HepG2 (cell line): Measurements from ENCODE around the gene ADCY10. TPM values are rescaled to one million over a fixed set of nuclear protein-coding genes. Genes with fewer than 3 reads are reported as not detected.

Experiments used
- AHR ChIP-seq: IDR thresholded peaks from 2 replicates; pipeline ENCODE4 v1.6.1; 2018; ENCODE audit warnings: missing genetic modification reagents, missing compliant biosample characterization
- ELF1 ChIP-seq: sonication (generic); formaldehyde crosslinking; IDR thresholded peaks from 2 replicates; pipeline ENCODE4 v1.4.0; 2020; ENCODE audit warnings: missing genetic modification reagents
- FOSL2 ChIP-seq: sonication (generic); formaldehyde crosslinking; IDR thresholded peaks from 2 replicates; pipeline ENCODE4 v1.4.0; 2020; ENCODE audit warnings: missing genetic modification reagents
- HNRNPH1 ChIP-seq: fragments of 200-400 bp; formaldehyde crosslinking; optimal IDR thresholded peaks from 2 replicates; pipeline ENCODE3; 2017; ENCODE audit warnings: mild to moderate bottlenecking, low read depth, low read length
- KLF9 ChIP-seq: IDR thresholded peaks from 2 replicates; pipeline ENCODE4 v1.6.1; 2016; ENCODE audit warnings: low read depth
- NCOR1 ChIP-seq: fragments of 200-600 bp; sonication (generic); IDR thresholded peaks from 2 replicates; pipeline ENCODE4 v1.7.0; 2017; ENCODE audit warnings: antibody characterized with exemption, low read length, borderline replicate concordance
- PHF20 ChIP-seq: sonication (generic); formaldehyde crosslinking; IDR thresholded peaks from 2 replicates; pipeline ENCODE4 v1.5.0; 2020; ENCODE audit warnings: mild to moderate bottlenecking, missing genetic modification reagents
- SAP130 ChIP-seq: IDR thresholded peaks from 2 replicates; pipeline ENCODE4 v1.6.1; 2016; ENCODE audit warnings: low read depth
- SMYD3 ChIP-seq: sonication (generic); formaldehyde crosslinking; IDR thresholded peaks from 2 replicates; pipeline ENCODE4 v1.8.1; 2023; ENCODE audit warnings: mild to moderate bottlenecking, missing genetic modification reagents
- ZFX ChIP-seq: sonication (generic); formaldehyde crosslinking; IDR thresholded peaks from 2 replicates; pipeline ENCODE4 v1.4.0; 2020; ENCODE audit warnings: mild to moderate bottlenecking, low read depth, missing genetic modification reagents, moderate library complexity
- ZNF235 ChIP-seq: sonication (generic); formaldehyde crosslinking; IDR thresholded peaks from 2 replicates; pipeline ENCODE4 v1.8.1; 2023; ENCODE audit warnings: mild to moderate bottlenecking, missing genetic modification reagents, borderline replicate concordance
- ZNF354B ChIP-seq: sonication (generic); formaldehyde crosslinking; IDR thresholded peaks from 2 replicates; pipeline ENCODE4 v1.8.0; 2022; ENCODE audit warnings: mild to moderate bottlenecking, missing genetic modification reagents
- ZNF7 ChIP-seq: IDR thresholded peaks from 2 replicates; pipeline ENCODE4 v1.6.1; 2016; ENCODE audit warnings: missing biosample characterization, missing genetic modification reagents
- ZNF878 ChIP-seq: sonication (generic); formaldehyde crosslinking; IDR thresholded peaks from 2 replicates; pipeline ENCODE4 v1.8.1; 2023; ENCODE audit warnings: mild to moderate bottlenecking, missing genetic modification reagents, moderate library complexity
- ZSCAN29 ChIP-seq: sonication (generic); formaldehyde crosslinking; conservative IDR thresholded peaks from 2 replicates; pipeline ENCODE4 v1.4.0; 2020; ENCODE audit warnings: mild to moderate bottlenecking, missing genetic modification reagents
- polyA plus RNA-seq, 8 experiments: library from polyadenylated mRNA; depleted of rRNA in 3 of 8; stranded (reverse) in 7 of 8; unstranded in 1 of 8; fragments of >200 nt; fragmentation: Illumina TruSeq in 4 of 8; extraction: Trizol in 4 of 8; gene quantifications; 2 replicates each; pipeline versions ENCODE4 v1.2.1 to v1.2.3, GENCODE V29; 2011 to 2016; ENCODE audit warnings: low read depth in 4 of 8, missing spikeins in 1 of 8, mixed read lengths in 1 of 8; ENCODE audit not compliant: insufficient read depth in 1 of 8
- total RNA-seq, 5 experiments: library from RNA; depleted of rRNA; stranded (reverse); fragments of >200 nt; fragmentation: Illumina TruSeq; extraction: Trizol; gene quantifications; 2 replicates each; pipeline ENCODE4 v1.2.3, GENCODE V29; 2016; ENCODE audit warnings: low read depth in 1 of 5
- TF ChIP-seq, protein P1 (sequence below): sonication (generic); formaldehyde crosslinking; IDR thresholded peaks from 2 replicates; pipeline ENCODE4 v1.5.0; 2020; ENCODE audit warnings: mild to moderate bottlenecking, missing genetic modification reagents, borderline replicate concordance
- TF ChIP-seq, protein P2 (sequence below): sonication (generic); formaldehyde crosslinking; IDR thresholded peaks from 2 replicates; pipeline ENCODE4 v1.9.0; 2021; ENCODE audit warnings: missing genetic modification reagents, borderline replicate concordance
- TF ChIP-seq, protein P3 (sequence below): sonication (generic); formaldehyde crosslinking; IDR thresholded peaks from 2 replicates; pipeline ENCODE4 v1.8.1; 2023; ENCODE audit warnings: mild to moderate bottlenecking, missing genetic modification reagents, borderline replicate concordance
- TF ChIP-seq, protein P4 (sequence below): sonication (generic); formaldehyde crosslinking; IDR thresholded peaks from 2 replicates; pipeline ENCODE4 v1.4.0; 2020; ENCODE audit warnings: missing genetic modification reagents

Gene ADCY10
- total and polyA plus RNA-seq, 2 of the 13 experiments (the other 11 are each of a cell fraction or from before 2014, with no cell fraction given), result 0.02 to 0.03 TPM

DNA sequence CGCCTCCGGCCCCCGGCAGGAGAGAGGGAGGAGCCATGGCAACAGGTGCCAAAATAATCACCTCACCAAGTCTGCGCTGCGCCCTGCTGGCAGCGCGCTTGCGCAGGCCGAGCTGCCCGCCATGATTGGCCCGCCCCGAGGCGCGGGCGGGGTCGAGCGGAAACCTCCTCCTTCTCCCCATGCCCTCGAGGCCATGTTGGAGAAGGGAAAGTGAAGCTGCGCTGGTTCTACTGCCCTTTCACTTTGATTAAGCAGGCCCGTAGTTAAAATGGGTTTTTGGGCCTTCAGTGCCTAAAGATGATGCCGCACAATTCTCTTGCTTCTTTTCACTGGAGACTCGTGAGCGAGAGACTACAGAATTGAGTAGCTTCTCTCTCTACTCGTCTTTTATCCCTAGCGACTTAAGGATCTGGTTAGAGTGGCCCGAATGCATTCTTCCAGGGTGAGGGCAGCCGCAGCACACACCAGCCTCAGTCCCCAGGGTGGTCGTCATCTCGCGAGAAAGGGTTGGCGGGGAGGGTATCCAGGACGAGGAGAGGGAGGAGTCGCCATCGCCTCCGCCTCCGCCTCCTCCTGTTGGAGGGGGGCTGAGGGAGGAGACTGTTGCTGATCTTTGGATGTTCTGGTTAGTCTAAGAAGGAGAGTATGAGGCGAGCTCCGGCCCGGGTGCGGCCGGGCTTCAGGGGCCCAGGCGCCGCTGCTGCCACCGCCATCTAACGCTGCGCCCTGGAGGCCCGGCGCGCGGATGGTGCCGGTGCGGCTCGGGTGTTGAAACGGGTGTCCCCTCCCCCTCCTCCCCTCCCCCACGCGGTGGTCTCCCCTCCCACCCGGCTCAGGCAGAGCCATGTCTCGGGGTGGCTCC is 22.4 kb upstream of the ADCY10 start, which contains the start of gene DCAF6 (continued):
- peak; percentile 17; the same call in 1 of the 2 replicates for TF ChIP-seq FOSL2 (CRISPR knock-in tag)
- no peak for TF ChIP-seq ZNF235 (CRISPR knock-in tag)
- TF ChIP-seq SMYD3 (CRISPR knock-in tag), result peak; percentile 69; the same call in 1 of the 2 replicates
- TF ChIP-seq ZNF7 (CRISPR knock-in tag), result 0 out of 2 replicates have a peak, but pooled peaks have one; percentile 26
- TF ChIP-seq, protein P1, sequence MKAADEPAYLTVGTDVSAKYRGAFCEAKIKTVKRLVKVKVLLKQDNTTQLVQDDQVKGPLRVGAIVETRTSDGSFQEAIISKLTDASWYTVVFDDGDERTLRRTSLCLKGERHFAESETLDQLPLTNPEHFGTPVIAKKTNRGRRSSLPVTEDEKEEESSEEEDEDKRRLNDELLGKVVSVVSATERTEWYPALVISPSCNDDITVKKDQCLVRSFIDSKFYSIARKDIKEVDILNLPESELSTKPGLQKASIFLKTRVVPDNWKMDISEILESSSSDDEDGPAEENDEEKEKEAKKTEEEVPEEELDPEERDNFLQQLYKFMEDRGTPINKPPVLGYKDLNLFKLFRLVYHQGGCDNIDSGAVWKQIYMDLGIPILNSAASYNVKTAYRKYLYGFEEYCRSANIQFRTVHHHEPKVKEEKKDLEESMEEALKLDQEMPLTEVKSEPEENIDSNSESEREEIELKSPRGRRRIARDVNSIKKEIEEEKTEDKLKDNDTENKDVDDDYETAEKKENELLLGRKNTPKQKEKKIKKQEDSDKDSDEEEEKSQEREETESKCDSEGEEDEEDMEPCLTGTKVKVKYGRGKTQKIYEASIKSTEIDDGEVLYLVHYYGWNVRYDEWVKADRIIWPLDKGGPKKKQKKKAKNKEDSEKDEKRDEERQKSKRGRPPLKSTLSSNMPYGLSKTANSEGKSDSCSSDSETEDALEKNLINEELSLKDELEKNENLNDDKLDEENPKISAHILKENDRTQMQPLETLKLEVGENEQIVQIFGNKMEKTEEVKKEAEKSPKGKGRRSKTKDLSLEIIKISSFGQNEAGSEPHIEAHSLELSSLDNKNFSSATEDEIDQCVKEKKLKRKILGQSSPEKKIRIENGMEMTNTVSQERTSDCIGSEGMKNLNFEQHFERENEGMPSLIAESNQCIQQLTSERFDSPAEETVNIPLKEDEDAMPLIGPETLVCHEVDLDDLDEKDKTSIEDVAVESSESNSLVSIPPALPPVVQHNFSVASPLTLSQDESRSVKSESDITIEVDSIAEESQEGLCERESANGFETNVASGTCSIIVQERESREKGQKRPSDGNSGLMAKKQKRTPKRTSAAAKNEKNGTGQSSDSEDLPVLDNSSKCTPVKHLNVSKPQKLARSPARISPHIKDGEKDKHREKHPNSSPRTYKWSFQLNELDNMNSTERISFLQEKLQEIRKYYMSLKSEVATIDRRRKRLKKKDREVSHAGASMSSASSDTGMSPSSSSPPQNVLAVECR (CRISPR knock-in tag), result no peak; the same call in 1 of the 2 replicates
- TF ChIP-seq, protein P2, sequence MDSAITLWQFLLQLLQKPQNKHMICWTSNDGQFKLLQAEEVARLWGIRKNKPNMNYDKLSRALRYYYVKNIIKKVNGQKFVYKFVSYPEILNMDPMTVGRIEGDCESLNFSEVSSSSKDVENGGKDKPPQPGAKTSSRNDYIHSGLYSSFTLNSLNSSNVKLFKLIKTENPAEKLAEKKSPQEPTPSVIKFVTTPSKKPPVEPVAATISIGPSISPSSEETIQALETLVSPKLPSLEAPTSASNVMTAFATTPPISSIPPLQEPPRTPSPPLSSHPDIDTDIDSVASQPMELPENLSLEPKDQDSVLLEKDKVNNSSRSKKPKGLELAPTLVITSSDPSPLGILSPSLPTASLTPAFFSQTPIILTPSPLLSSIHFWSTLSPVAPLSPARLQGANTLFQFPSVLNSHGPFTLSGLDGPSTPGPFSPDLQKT (CRISPR knock-in tag), result no peak
- peak; percentile 99 for TF ChIP-seq ZFX (CRISPR knock-in tag)
- TF ChIP-seq PHF20, result peak; percentile 45; the same call in 1 of the 2 replicates
- peak; percentile 34; the same call in 1 of the 2 replicates for TF ChIP-seq ELF1
- TF ChIP-seq, protein P3, sequence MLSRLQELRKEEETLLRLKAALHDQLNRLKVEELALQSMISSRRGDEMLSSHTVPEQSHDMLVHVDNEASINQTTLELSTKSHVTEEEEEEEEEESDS, result 0 out of 2 replicates have a peak, but pooled peaks have one; percentile 80
- TF ChIP-seq KLF9 (CRISPR knock-in tag), result no peak
- TF ChIP-seq NCOR1, result 0 out of 2 replicates have a peak, but pooled peaks have one; percentile 20
- TF ChIP-seq, protein P4, sequence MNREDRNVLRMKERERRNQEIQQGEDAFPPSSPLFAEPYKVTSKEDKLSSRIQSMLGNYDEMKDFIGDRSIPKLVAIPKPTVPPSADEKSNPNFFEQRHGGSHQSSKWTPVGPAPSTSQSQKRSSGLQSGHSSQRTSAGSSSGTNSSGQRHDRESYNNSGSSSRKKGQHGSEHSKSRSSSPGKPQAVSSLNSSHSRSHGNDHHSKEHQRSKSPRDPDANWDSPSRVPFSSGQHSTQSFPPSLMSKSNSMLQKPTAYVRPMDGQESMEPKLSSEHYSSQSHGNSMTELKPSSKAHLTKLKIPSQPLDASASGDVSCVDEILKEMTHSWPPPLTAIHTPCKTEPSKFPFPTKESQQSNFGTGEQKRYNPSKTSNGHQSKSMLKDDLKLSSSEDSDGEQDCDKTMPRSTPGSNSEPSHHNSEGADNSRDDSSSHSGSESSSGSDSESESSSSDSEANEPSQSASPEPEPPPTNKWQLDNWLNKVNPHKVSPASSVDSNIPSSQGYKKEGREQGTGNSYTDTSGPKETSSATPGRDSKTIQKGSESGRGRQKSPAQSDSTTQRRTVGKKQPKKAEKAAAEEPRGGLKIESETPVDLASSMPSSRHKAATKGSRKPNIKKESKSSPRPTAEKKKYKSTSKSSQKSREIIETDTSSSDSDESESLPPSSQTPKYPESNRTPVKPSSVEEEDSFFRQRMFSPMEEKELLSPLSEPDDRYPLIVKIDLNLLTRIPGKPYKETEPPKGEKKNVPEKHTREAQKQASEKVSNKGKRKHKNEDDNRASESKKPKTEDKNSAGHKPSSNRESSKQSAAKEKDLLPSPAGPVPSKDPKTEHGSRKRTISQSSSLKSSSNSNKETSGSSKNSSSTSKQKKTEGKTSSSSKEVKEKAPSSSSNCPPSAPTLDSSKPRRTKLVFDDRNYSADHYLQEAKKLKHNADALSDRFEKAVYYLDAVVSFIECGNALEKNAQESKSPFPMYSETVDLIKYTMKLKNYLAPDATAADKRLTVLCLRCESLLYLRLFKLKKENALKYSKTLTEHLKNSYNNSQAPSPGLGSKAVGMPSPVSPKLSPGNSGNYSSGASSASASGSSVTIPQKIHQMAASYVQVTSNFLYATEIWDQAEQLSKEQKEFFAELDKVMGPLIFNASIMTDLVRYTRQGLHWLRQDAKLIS (CRISPR knock-in tag), result peak; percentile 54; the same call in 1 of the 2 replicates
- 0 out of 2 replicates have a peak, but pooled peaks have one; percentile 55 for TF ChIP-seq ZSCAN29 (CRISPR knock-in tag)
- TF ChIP-seq HNRNPH1, result peak; percentile 59
- TF ChIP-seq ZNF878 (CRISPR knock-in tag), result 0 out of 2 replicates have a peak, but pooled peaks have one; percentile 63
- no peak; the same call in 1 of the 2 replicates for TF ChIP-seq AHR
- peak; percentile 76 for TF ChIP-seq SAP130 (CRISPR knock-in tag)
- TF ChIP-seq ZNF354B, result 0 out of 2 replicates have a peak, but pooled peaks have one; percentile 17
